ENCODE data around the gene TAF10. TPM values are rescaled to one million over a fixed set of nuclear protein-coding genes. Genes with fewer than 3 reads are reported as not detected.

The TAF10 gene
- total RNA-seq, 4 donors from 2014 or later = 55.9 to 90.8 (median 74.5) TPM

- H3K9me3 ChIP-seq = no peaks in the 10 kb centered on the region
- no peaks in the 10 kb centered on the region for H3K4me1 ChIP-seq
- H3K27me3 ChIP-seq = no peaks in the 10 kb centered on the region
- H3K27ac ChIP-seq = no peak overlapping the region
- H3K36me3 ChIP-seq = no peaks in the 10 kb centered on the region
- no peak overlapping the region for H3K4me3 ChIP-seq
- TF ChIP-seq CTCF (IDR thresholded peaks at IDR 0.05) (no peak), POLR2A (IDR thresholded peaks at IDR 0.05) (no peak)
- no peak for DNase-seq
These were observed 46.7 kb downstream of the TAF10 start for GRCh38 chr11:6565325-6565724.

GRCh38 chr11:6563667-6564066 is 48.3 kb downstream of the TAF10 start:
- TF ChIP-seq CTCF (IDR thresholded peaks at IDR 0.05) = no peak
- no peak for TF ChIP-seq POLR2A (IDR thresholded peaks at IDR 0.05)
- Histone ChIP-seq H3K9me3 (no peaks in the 10 kb centered on the region), H3K27ac (no peak overlapping the region), H3K36me3 (no peaks in the 10 kb centered on the region), H3K4me1 (no peaks in the 10 kb centered on the region), H3K27me3 (no peaks in the 10 kb centered on the region), H3K4me3 (no peak overlapping the region)
- no peak for DNase-seq

GRCh38 chr11:6563121-6563619 is 48.8 kb downstream of the TAF10 start:
- Histone ChIP-seq H3K36me3 (no peaks in the 10 kb centered on the region), H3K27ac (no peak overlapping the region), H3K4me1 (no peaks in the 10 kb centered on the region), H3K9me3 (no peaks in the 10 kb centered on the region), H3K27me3 (no peaks in the 10 kb centered on the region), H3K4me3 (no peak overlapping the region)
- TF ChIP-seq CTCF (IDR thresholded peaks at IDR 0.05) (no peak), POLR2A (IDR thresholded peaks at IDR 0.05) (no peak)
- DNase-seq = no peak

GRCh38 chr11:6561288-6561687 is 50.7 kb downstream of the TAF10 start:
- Histone ChIP-seq H3K27me3 (no peaks in the 10 kb centered on the region), H3K9me3 (no peaks in the 10 kb centered on the region), H3K4me1 (no peaks in the 10 kb centered on the region), H3K4me3 (no peak overlapping the region), H3K27ac (no peak overlapping the region), H3K36me3 (no peaks in the 10 kb centered on the region)
- TF ChIP-seq POLR2A (IDR thresholded peaks at IDR 0.05) (no peak), CTCF (IDR thresholded peaks at IDR 0.05) (no peak)
- no peak for DNase-seq

Other genes with a start within 250 kb of the TAF10 start
- gene SMPD1, start 221.7 kb downstream of the TAF10 start, total RNA-seq = 10 to 100 TPM; 11.6 to 78.3 (median 55.7) TPM
- 10 to 100 TPM in 3 of 4 donors, 1 to 10 TPM in 1; 9.8 to 31.4 (median 15.0) TPM for gene APBB1, start 193.1 kb downstream of the TAF10 start, total RNA-seq
- 10 to 100 TPM in 1 of 4 donors, 1 to 10 TPM in 2, not detected in 1; 2.2 to 10.1 (median 5.3) TPM for gene HPX, start 171.2 kb downstream of the TAF10 start, total RNA-seq
- 100 to 1,000 TPM in 3 of 4 donors, 10 to 100 TPM in 1; 21.5 to 159 (median 123) TPM for gene TRIM3, start 138.3 kb downstream of the TAF10 start, total RNA-seq
- 100 to 1,000 TPM; 104 to 140 (median 133) TPM for gene ARFIP2, start 130.9 kb downstream of the TAF10 start, total RNA-seq
- gene TIMM10B, start 130.7 kb downstream of the TAF10 start, total RNA-seq = 10 to 100 TPM; 57.1 to 73.3 (median 66.6) TPM
- gene DNHD1, start 114.9 kb downstream of the TAF10 start, total RNA-seq = 10 to 100 TPM; 23.5 to 64.4 (median 52.0) TPM
- 10 to 100 TPM; 11.4 to 28.9 (median 17.5) TPM for gene RRP8, start 8.6 kb downstream of the TAF10 start, total RNA-seq
- gene ILK, start 8.4 kb downstream of the TAF10 start, total RNA-seq = 100 to 1,000 TPM in 2 of 4 donors, 10 to 100 TPM in 2; 81.1 to 121 (median 97.3) TPM
- 100 to 1,000 TPM in 3 of 4 donors, 10 to 100 TPM in 1; 79.2 to 232 (median 134) TPM for gene TPP1, start 7.2 kb upstream of the TAF10 start, total RNA-seq
- gene DCHS1, start 43.6 kb upstream of the TAF10 start, total RNA-seq = 10 to 100 TPM in 2 of 4 donors, 1 to 10 TPM in 2; 2.8 to 12.4 (median 9.7) TPM
- gene MRPL17, start 71.1 kb upstream of the TAF10 start, total RNA-seq = 10 to 100 TPM in 3 of 4 donors, 1 to 10 TPM in 1; 6.1 to 20.8 (median 16.6) TPM
- gene OR2AG2, start 159.8 kb upstream of the TAF10 start, total RNA-seq = 1 to 10 TPM in 1 of 4 donors, under 1 TPM in 2, not detected in 1; 0.18 to 1.2 (median 0.85) TPM
- gene OR2AG1, start 170.8 kb upstream of the TAF10 start, total RNA-seq = not detected
- under 1 TPM in 2 of 4 donors, not detected in 2; 0.40 to 0.70 TPM for gene OR6A2, start 187.5 kb upstream of the TAF10 start, total RNA-seq
- not detected for gene OR10A5, start 233.5 kb upstream of the TAF10 start, total RNA-seq